PFSK-1 (cell line): ENCODE results near the gene NEK10.

Experiments
- FOXP2 ChIP-seq: optimal IDR thresholded peaks from 2 replicates; pipeline ENCODE3; 2011; ENCODE audit warnings: borderline replicate concordance, control low read depth, inconsistent platforms; ENCODE audit not compliant: insufficient read depth; ENCODE audit errors: extremely low read length, extremely low read depth
- POLR2AphosphoS5 ChIP-seq: IDR thresholded peaks from 2 replicates; pipeline ENCODE4 v1.6.1; 2012; ENCODE audit warnings: low read depth, mild to moderate bottlenecking, control low read depth, low read length, moderate library complexity
- REST ChIP-seq, 2 experiments: IDR thresholded peaks; 2 replicates each; pipeline versions ENCODE4 v1.6.1 to v1.8.0; 2011 to 2012; ENCODE audit warnings: low read depth in 2 of 2, low read length in 2 of 2, control low read depth in 1 of 2, inconsistent platforms in 1 of 2, mild to moderate bottlenecking in 1 of 2, moderate library complexity in 1 of 2; ENCODE audit not compliant: insufficient read depth in 1 of 2
- SIN3A ChIP-seq: IDR thresholded peaks from 2 replicates; pipeline ENCODE4 v1.6.1; 2012; ENCODE audit warnings: mild to moderate bottlenecking, low read length, moderate library complexity, borderline replicate concordance; ENCODE audit not compliant: insufficient read depth
- TAF1 ChIP-seq: IDR thresholded peaks from 2 replicates; pipeline ENCODE4 v1.6.1; 2012; ENCODE audit warnings: low read length, control low read depth, borderline replicate concordance; ENCODE audit not compliant: insufficient read depth

Gene NEK10

GRCh38 chr3:27133060-27133459 lies 236.1 kb downstream of the NEK10 start:
- TF ChIP-seq TAF1 (no peak), FOXP2 (no peak), SIN3A (no peak), POLR2AphosphoS5 (no peak), REST (IDR thresholded peaks at IDR 0.05; ENCODE audit: insufficient read depth in 1 of 2, low read depth in 2 of 2, low read length in 2 of 2) (no peak)

GRCh38 chr3:27130796-27131195 lies 238.4 kb downstream of the NEK10 start:
- TF ChIP-seq TAF1 (no peak), REST (IDR thresholded peaks at IDR 0.05; ENCODE audit: insufficient read depth in 1 of 2, low read depth in 2 of 2, low read length in 2 of 2) (no peak), POLR2AphosphoS5 (no peak), FOXP2 (no peak), SIN3A (no peak)

- TF ChIP-seq SIN3A (no peak), TAF1 (no peak), POLR2AphosphoS5 (no peak), REST (IDR thresholded peaks at IDR 0.05; ENCODE audit: insufficient read depth in 1 of 2, low read depth in 2 of 2, low read length in 2 of 2) (no peak), FOXP2 (no peak)
Observed at GRCh38 chr3:27127879-27128278, 241.3 kb downstream of the NEK10 start.

- TF ChIP-seq POLR2AphosphoS5 (no peak), FOXP2 (no peak), SIN3A (no peak), TAF1 (no peak), REST (IDR thresholded peaks at IDR 0.05; ENCODE audit: insufficient read depth in 1 of 2, low read depth in 2 of 2, low read length in 2 of 2) (no peak)
Observed at GRCh38 chr3:27127195-27127594, 242.0 kb downstream of the NEK10 start.

- TF ChIP-seq REST (IDR thresholded peaks at IDR 0.05; ENCODE audit: insufficient read depth in 1 of 2, low read depth in 2 of 2, low read length in 2 of 2) (no peak), TAF1 (no peak), FOXP2 (no peak), POLR2AphosphoS5 (no peak), SIN3A (no peak)
Observed at GRCh38 chr3:27125821-27126501, 243.2 kb downstream of the NEK10 start.
